ENCODE measurements around the gene RBPJL. TPM values are rescaled to one million over a fixed set of nuclear protein-coding genes. Genes with fewer than 3 reads are reported as not detected.

The RBPJL gene
- total RNA-seq, 1 donor from 2014 or later: not detected

- DNase-seq (ENCODE audit: low read depth): no peak
- Histone ChIP-seq H3K27me3 (ENCODE audit: control insufficient read depth, insufficient read depth, low read length) (peaks cover 27% of the 10 kb centered on the region), H3K4me3 (ENCODE audit: low read depth, low read length) (no peak overlapping the region), H3K36me3 (ENCODE audit: control insufficient read depth, insufficient read depth, low read length) (no peaks in the 10 kb centered on the region)
- no peak for FAIRE-seq
- TF ChIP-seq, protein P1, sequence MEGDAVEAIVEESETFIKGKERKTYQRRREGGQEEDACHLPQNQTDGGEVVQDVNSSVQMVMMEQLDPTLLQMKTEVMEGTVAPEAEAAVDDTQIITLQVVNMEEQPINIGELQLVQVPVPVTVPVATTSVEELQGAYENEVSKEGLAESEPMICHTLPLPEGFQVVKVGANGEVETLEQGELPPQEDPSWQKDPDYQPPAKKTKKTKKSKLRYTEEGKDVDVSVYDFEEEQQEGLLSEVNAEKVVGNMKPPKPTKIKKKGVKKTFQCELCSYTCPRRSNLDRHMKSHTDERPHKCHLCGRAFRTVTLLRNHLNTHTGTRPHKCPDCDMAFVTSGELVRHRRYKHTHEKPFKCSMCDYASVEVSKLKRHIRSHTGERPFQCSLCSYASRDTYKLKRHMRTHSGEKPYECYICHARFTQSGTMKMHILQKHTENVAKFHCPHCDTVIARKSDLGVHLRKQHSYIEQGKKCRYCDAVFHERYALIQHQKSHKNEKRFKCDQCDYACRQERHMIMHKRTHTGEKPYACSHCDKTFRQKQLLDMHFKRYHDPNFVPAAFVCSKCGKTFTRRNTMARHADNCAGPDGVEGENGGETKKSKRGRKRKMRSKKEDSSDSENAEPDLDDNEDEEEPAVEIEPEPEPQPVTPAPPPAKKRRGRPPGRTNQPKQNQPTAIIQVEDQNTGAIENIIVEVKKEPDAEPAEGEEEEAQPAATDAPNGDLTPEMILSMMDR (IDR thresholded peaks at IDR 0.05; ENCODE audit: insufficient read depth, low read length, severe bottlenecking): no peak
Measured at GRCh38 chr20:45318386-45318939, 11.8 kb downstream of the RBPJL start.

DNA sequence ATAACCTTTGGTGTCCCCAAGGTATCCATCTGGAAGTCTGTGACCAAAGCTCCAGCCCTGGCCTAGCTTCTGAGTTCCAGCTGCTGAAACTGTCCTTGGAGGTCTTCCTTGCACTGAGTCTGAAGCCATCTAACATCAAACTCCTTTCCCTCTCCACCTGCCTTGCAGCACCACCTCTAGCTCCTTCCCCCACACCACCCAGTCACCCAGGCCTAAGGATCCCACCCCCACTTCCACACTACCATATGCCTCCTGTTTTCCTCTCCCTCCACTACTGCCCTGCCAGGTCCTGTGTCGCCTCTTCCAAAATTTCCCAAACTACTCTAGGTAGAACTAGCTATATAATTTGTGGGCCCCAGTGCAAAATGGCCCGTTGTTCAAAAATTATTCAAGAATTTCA, 12.3 kb downstream of the RBPJL start:
- no peak for FAIRE-seq
- H3K27me3 ChIP-seq (ENCODE audit: control insufficient read depth, insufficient read depth, low read length): peaks cover 27% of the 10 kb centered on the region
- TF ChIP-seq, protein P1 (IDR thresholded peaks at IDR 0.05; ENCODE audit: insufficient read depth, low read length, severe bottlenecking): no peak

DNA sequence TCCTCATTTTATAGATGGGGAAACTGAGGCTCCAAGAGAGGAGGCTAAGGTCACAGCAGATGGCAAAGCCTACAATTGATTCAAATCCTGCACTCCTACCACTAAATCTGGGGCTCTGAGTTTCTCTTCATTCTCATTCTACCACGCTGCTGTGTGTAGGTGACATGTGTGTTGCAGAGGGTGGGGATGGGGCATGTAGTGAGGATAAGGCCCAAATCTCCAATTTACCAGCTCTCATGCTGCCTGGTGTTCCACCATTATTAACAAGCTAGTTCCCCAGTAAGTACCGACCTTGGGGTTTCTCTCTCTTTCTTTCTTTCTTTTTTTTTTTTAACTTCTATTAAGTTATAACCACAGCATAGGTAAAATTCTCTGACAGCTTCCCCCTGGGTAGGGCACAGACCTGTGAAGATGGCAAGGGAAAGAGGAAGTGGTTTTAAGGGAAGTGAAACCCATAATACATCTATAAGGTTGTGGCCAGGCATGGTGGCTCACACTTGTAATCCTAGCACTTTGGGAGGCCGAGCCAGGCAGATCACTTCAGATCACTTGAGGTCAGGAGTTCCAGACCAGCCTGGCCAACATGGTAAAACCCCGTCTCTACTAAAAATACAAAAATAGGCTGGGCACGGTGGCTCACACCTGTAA, 14.4 kb downstream of the RBPJL start:
- no peak for DNase-seq (ENCODE audit: low read depth)
- Histone ChIP-seq H3K27me3 (ENCODE audit: control insufficient read depth, insufficient read depth, low read length) (peaks cover 24% of the 10 kb centered on the region), H3K36me3 (ENCODE audit: control insufficient read depth, insufficient read depth, low read length) (no peaks in the 10 kb centered on the region), H3K4me3 (ENCODE audit: low read depth, low read length) (no peak overlapping the region)
- FAIRE-seq: no peak
- TF ChIP-seq, protein P1 (IDR thresholded peaks at IDR 0.05; ENCODE audit: insufficient read depth, low read length, severe bottlenecking): no peak

More for the DNA sequence above, 12.3 kb downstream of the RBPJL start:
- Histone ChIP-seq H3K4me3 (ENCODE audit: low read depth, low read length) (no peak overlapping the region), H3K36me3 (ENCODE audit: control insufficient read depth, insufficient read depth, low read length) (no peaks in the 10 kb centered on the region)
- DNase-seq (ENCODE audit: low read depth): no peak

DNA sequence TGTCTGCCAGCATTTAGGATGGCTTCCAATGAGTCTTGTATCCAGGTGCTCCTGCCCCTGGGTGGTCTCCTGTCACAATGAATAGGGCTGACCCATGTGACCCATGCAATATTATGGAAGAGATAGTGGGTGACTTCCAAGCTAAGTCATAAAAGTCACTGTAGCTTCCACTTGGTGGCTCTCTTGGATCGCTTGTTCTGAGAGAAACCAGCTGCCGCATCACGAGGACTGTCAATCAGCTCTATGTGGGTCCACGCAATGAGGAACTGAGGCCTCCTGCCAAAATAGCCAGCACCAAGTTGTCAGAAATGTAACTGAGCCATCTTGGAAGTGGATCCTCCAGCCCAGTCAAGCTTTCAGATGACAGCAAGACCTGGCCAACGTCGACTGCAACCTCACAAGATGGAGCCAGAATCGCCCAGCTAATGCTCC, 16.3 kb downstream of the RBPJL start:
- Histone ChIP-seq H3K27me3 (ENCODE audit: control insufficient read depth, insufficient read depth, low read length) (peaks cover 5% of the 10 kb centered on the region), H3K4me3 (ENCODE audit: low read depth, low read length) (no peak overlapping the region), H3K36me3 (ENCODE audit: control insufficient read depth, insufficient read depth, low read length) (peaks cover 9% of the 10 kb centered on the region)
- FAIRE-seq: no peak
- peak; percentile 58 for DNase-seq (ENCODE audit: low read depth)
- TF ChIP-seq, protein P1 (IDR thresholded peaks at IDR 0.05; ENCODE audit: insufficient read depth, low read length, severe bottlenecking): peak; percentile 38

DNA sequence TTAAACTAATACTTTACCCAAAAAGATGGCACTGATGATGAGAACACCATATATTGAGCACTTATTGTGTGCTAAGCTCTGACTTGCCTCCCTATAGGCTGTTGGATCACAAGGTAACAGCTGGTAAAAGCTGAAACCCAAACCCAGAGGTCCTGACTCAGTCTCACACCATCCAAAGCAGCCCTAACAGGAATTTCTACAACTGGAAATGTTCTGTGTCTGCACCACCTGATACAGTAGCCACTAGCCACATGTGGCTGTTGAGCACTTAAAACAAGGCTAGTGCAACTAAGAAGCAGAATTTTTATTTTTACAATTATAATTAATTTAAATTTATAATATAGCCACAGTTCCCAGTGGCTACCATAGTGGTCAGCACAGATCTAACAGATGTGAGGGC, 17.1 kb downstream of the RBPJL start:
- TF ChIP-seq, protein P1 (IDR thresholded peaks at IDR 0.05; ENCODE audit: insufficient read depth, low read length, severe bottlenecking): no peak

More for the DNA sequence above, 17.1 kb downstream of the RBPJL start:
- no peak overlapping the region for H3K4me3 ChIP-seq (ENCODE audit: low read depth, low read length)
- no peaks in the 10 kb centered on the region for H3K27me3 ChIP-seq (ENCODE audit: control insufficient read depth, insufficient read depth, low read length)
- DNase-seq (ENCODE audit: low read depth) (peak; percentile 74), FAIRE-seq (no peak)
- peaks cover 13% of the 10 kb centered on the region for H3K36me3 ChIP-seq (ENCODE audit: control insufficient read depth, insufficient read depth, low read length)
